GM12874 (cell line): ENCODE data around the gene IER5.
A peak's percentile ranks its signal among the peaks of the same experiment; 100 is the strongest.

Experiments
- TF ChIP-seq, protein P1 (sequence below): IDR thresholded peaks from 2 replicates; pipeline ENCODE4 v1.5.1; 2011; ENCODE audit warnings: low read depth, mild to moderate bottlenecking, control low read depth, low read length, moderate library complexity; ENCODE audit not compliant: insufficient read depth

Gene IER5

DNA sequence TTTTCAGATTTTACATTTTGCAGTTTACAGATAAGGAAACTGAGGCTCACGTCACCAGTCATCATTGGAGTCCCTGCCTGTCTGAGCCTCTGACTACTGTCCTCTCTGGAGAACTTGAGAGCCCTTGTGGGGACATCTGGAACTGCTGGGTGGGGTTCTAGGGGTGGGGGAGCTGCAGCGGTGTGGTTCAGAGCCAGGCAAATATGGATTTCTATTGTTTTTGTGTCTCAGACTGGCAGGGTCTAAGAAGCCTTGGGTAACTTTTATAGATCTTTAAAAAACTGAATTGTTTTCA, 46.9 kb downstream of the IER5 start:
- TF ChIP-seq, protein P1, sequence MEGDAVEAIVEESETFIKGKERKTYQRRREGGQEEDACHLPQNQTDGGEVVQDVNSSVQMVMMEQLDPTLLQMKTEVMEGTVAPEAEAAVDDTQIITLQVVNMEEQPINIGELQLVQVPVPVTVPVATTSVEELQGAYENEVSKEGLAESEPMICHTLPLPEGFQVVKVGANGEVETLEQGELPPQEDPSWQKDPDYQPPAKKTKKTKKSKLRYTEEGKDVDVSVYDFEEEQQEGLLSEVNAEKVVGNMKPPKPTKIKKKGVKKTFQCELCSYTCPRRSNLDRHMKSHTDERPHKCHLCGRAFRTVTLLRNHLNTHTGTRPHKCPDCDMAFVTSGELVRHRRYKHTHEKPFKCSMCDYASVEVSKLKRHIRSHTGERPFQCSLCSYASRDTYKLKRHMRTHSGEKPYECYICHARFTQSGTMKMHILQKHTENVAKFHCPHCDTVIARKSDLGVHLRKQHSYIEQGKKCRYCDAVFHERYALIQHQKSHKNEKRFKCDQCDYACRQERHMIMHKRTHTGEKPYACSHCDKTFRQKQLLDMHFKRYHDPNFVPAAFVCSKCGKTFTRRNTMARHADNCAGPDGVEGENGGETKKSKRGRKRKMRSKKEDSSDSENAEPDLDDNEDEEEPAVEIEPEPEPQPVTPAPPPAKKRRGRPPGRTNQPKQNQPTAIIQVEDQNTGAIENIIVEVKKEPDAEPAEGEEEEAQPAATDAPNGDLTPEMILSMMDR: peak; percentile 65

DNA sequence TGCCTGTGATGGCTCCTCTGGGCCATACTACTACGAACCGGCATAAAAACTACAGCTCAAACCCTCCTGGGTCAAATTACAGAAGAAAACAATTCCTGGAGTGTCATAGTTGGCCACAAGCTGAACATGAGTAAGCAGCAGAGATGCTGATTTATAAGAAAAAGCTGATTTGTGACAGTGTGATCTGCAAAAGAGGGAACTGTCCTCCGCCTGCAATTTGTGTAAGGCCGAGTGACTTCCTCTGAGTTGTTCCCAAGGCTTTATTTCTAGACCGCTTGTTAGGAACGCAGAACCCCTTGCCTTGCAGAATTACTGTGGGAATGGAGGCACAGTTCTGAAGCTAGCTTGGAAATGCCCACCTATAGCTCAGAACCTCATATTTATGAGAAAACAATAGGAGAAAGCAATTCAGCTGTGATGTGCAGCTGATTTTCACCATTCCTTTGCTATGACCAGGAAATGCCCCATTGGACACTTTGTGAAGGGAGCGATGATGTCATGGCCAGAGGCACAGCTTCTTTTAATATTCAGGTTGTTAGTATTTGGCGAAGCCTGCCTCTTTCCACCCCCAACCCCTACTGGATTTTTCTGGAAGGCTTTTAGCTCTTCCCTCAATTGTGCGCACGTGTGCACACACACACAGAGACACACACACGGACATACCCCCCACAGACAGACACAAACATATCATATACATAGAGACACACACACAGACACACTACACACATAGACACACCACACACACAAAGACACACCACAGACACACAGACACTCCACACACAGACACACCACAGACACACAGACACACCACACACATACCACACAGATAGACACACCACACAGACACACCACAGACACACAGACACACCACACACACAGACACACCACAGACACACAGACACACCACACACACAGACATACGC, 47.6 kb downstream of the IER5 start:
- TF ChIP-seq, protein P1: no peak

DNA sequence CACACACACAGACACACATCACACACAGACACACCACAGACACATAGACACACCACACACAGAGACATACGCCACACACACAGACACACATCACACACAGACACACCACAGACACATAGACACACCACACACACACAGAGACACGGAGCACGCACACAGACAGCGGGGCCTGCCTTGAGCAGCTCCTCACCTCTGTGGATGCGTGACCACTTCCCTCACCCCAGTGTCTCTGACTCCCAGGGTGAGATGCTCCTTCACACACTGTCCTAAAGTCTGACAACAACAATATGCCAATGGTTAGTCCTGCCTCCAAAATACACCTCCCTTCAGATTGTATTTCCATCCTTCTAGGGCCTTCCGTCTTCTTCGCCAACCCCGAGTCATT, 48.2 kb downstream of the IER5 start:
- TF ChIP-seq, protein P1: no peak

DNA sequence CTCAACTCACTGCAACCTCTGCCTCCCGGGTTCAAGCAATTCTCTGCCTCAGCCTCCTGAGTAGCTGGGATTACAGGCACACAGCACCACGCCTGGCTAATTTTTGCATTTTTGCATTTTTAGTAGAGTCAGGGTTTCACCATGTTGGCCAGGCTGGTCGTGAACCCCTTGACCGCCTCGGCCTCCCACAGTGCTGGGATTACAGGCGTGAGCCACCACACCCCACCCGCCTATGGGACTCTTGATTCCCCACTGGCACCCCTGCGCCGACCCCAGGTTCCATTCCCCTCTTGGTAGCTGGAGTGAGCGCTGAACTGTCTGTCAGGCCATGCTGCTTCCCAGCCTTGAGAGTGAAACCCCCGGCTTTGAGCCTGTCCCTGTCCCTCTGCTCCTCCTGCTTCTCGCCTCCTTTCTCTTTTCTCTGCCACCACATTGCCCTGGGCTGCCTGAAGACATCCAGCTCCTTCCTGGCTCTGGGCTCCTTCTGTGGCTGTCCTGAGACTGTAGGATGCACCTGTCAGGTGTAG, 48.8 kb downstream of the IER5 start:
- TF ChIP-seq, protein P1: no peak

DNA sequence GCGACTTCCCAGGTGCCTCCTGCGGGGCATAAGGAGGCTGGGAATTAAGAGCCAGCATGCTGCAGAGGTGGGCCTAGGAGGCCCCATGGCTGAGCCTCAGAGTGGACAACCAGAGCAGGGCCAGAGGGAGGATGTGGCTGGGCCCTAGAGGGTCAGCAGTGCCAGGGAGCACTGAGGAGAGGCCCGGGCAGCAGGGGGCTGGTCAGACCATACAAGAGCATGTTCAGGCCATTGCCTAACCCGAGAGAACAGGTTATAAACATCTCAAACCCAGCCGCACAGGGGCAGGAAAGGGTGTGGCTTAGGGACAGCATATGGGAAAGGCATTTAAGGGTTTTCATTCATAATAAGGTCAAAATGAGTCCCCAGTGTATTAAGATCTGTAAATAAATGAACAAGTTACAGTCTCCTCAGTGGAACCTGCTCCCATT, 51.1 kb downstream of the IER5 start:
- TF ChIP-seq, protein P1: no peak

DNA sequence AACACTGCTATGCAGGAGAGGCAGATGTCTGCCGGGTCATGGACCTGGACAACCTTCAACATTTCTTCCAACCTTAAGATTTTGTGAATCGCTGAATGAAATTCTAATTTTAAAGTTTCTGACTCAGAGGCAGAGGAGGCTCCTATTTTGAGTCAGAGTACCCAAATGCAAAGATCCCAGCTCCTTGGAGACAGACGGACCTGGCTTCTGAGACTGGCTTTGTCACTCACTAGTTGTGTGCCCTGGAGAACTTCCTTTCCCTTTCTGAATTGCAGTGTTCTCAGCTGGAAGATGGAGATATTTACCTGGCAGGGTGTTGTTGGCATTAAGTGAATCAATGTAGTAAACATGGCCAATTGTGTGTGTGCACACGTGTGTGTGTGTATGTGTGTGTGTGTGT, 51.9 kb downstream of the IER5 start:
- TF ChIP-seq, protein P1: no peak

DNA sequence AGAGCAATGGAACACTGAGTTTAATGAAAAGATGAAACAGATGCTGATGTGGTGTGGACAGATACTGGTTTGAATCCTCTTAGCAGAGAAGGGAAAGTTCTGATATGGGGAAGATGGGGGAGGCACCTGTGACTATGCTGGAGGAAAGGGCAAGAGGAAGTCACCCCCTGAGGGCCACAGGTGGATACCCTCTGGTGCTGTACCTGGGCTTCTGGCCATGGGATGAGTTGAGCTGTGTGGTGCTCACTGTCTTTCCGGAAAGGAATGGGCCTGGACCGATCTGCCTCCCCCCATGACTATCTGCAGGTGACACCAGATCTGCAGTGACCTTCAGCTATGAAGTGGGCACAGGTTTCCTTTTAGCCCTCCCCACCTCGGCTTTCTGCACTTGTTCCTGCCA, 52.4 kb downstream of the IER5 start:
- TF ChIP-seq, protein P1: no peak
